ENCODE measurements around the gene SNX14. TPM values are rescaled to one million over a fixed set of nuclear protein-coding genes. Genes with fewer than 3 reads are reported as not detected.

The SNX14 gene
- total RNA-seq, 1 experiment from 2014 or later = 72.9 TPM

GRCh38 chr6:85469276-85470022, 124.2 kb downstream of the SNX14 start:
- Mint-ChIP-seq H3K27me3 (ENCODE audit: unreplicated experiment) (no peaks in the 10 kb centered on the region), H3K4me3 (ENCODE audit: low read depth, unreplicated experiment) (no peak overlapping the region)
- CTCF ChIA-PET = interaction anchor here (0.6 to 1.0 kb wide), 2 partner anchors 18 to 36 kb away, joined by 3 to 4 read pairs; no protein-coding TSS in a partner anchor

GRCh38 chr6:85468326-85468725, 125.3 kb downstream of the SNX14 start:
- intact Hi-C loops (cut with micrococcal nuclease; ENCODE audit: unreplicated experiment) = no loop called here

More at GRCh38 chr6:85469276-85470022, 124.2 kb downstream of the SNX14 start:
- BruUV-seq (replicated peaks) = no TSS peak
- Mint-ChIP-seq H3K36me3 (ENCODE audit: insufficient read depth, unreplicated experiment) (peaks cover 24% of the 10 kb centered on the region), H3K4me1 (ENCODE audit: low read depth, unreplicated experiment) (peaks cover 53% of the 10 kb centered on the region), H3K27ac (ENCODE audit: unreplicated experiment) (peak overlapping the region; percentile 30), H3K9me3 (ENCODE audit: low read depth, unreplicated experiment) (no peaks in the 10 kb centered on the region)
- DNase-seq = no peak
- TF ChIP-seq CTCF (IDR thresholded peaks at IDR 0.05; ENCODE audit: unreplicated experiment) = no peak
- intact Hi-C loops (cut with micrococcal nuclease; ENCODE audit: unreplicated experiment) = no loop called here

GRCh38 chr6:85465762-85466161, 127.9 kb downstream of the SNX14 start:
- BruUV-seq (replicated peaks) = no TSS peak
- H3K36me3 Mint-ChIP-seq (ENCODE audit: insufficient read depth, unreplicated experiment) = peaks cover 33% of the 10 kb centered on the region
- peaks cover 68% of the 10 kb centered on the region for H3K4me1 Mint-ChIP-seq (ENCODE audit: low read depth, unreplicated experiment)
- H3K27me3 Mint-ChIP-seq (ENCODE audit: unreplicated experiment) = no peaks in the 10 kb centered on the region
- no peaks in the 10 kb centered on the region for H3K9me3 Mint-ChIP-seq (ENCODE audit: low read depth, unreplicated experiment)
- intact Hi-C loops (cut with micrococcal nuclease; ENCODE audit: unreplicated experiment) = loop anchor here (2.0 kb wide), 2 partner anchors 61 to 105 kb away; no protein-coding TSS in a partner anchor
- H3K4me3 Mint-ChIP-seq (ENCODE audit: low read depth, unreplicated experiment) = no peak overlapping the region
- H3K27ac Mint-ChIP-seq (ENCODE audit: unreplicated experiment) = peak overlapping the region; percentile 87
- TF ChIP-seq CTCF (IDR thresholded peaks at IDR 0.05; ENCODE audit: unreplicated experiment) = no peak
- no peak for DNase-seq
- CTCF ChIA-PET = no interaction called here

More at GRCh38 chr6:85468326-85468725, 125.3 kb downstream of the SNX14 start:
- Mint-ChIP-seq H3K4me1 (ENCODE audit: low read depth, unreplicated experiment) (peaks cover 64% of the 10 kb centered on the region), H3K36me3 (ENCODE audit: insufficient read depth, unreplicated experiment) (peaks cover 30% of the 10 kb centered on the region), H3K4me3 (ENCODE audit: low read depth, unreplicated experiment) (no peak overlapping the region), H3K27ac (ENCODE audit: unreplicated experiment) (no peak overlapping the region), H3K27me3 (ENCODE audit: unreplicated experiment) (no peaks in the 10 kb centered on the region), H3K9me3 (ENCODE audit: low read depth, unreplicated experiment) (no peaks in the 10 kb centered on the region)
- CTCF ChIA-PET = interaction anchor here (1.0 kb wide), 1 partner anchor 15 kb away, joined by 3 read pairs; no protein-coding TSS in a partner anchor
- no peak for DNase-seq
- BruUV-seq (replicated peaks) = no TSS peak
- no peak for TF ChIP-seq CTCF (IDR thresholded peaks at IDR 0.05; ENCODE audit: unreplicated experiment)

- Mint-ChIP-seq H3K4me1 (ENCODE audit: low read depth, unreplicated experiment) (peaks cover 76% of the 10 kb centered on the region), H3K9me3 (ENCODE audit: low read depth, unreplicated experiment) (no peaks in the 10 kb centered on the region), H3K4me3 (ENCODE audit: low read depth, unreplicated experiment) (peak overlapping the region; percentile 20), H3K27ac (ENCODE audit: unreplicated experiment) (peak overlapping the region; percentile 87), H3K27me3 (ENCODE audit: unreplicated experiment) (no peaks in the 10 kb centered on the region), H3K36me3 (ENCODE audit: insufficient read depth, unreplicated experiment) (peaks cover 33% of the 10 kb centered on the region)
- TSS peak; percentile 27 for BruUV-seq (replicated peaks)
- CTCF ChIA-PET = interaction anchor here (1.2 to 2.2 kb wide), 2 partner anchors 18 to 103 kb away, joined by 5 to 12 read pairs; no protein-coding TSS in a partner anchor
- DNase-seq = peak; percentile 42
- intact Hi-C loops (cut with micrococcal nuclease; ENCODE audit: unreplicated experiment) = loop anchor here (2.0 kb wide), 2 partner anchors 60 to 104 kb away; no protein-coding TSS in a partner anchor
- no peak for TF ChIP-seq CTCF (IDR thresholded peaks at IDR 0.05; ENCODE audit: unreplicated experiment)
Observed at GRCh38 chr6:85464722-85465150, 128.9 kb downstream of the SNX14 start.

Data from Calu3 (cell line).